ENCODE results near the gene CREB3L2. TPM values are rescaled to one million over a fixed set of nuclear protein-coding genes. Genes with fewer than 3 reads are reported as not detected.
A peak's percentile ranks its signal among the peaks of the same experiment; 100 is the strongest.

CREB3L2 gene
- total and polyA plus RNA-seq, 2 of the 8 experiments (the other 6 are each of a cell fraction or from before 2014, with no cell fraction given), result 14.4 to 48.3 TPM

DNA sequence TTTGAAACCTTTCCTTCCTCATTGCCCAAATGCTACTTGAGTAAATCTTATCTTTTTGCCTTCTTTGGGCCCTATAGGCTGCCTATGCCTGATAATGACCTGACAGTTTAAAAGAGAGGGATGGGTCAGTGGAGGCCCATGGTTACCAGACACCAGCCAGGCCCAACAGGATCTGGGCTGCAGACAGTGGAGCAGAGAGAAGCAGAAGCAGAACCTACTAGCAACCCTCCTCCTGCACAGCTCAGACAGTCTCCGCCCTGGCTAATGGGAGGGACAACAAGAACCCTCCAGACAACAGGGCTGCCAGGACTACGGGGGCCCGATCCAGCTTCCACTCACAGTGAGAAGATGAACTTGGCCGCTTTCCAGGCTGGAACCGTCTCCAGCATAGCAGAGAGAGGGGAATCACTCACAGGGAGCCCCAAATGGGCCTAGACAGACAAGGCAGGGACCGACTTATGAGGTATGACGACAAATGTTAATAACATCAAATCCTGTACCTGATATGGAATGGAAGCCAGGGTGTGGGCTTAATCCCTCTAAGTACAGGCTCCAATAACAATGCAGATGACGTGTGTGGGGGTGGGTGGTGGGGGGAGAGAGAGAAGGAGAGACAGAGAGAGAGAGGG, 123.4 kb downstream of the CREB3L2 start:
- Histone ChIP-seq H3K79me2 (ENCODE audit: control insufficient read depth in 1 of 2, insufficient read depth in 2 of 2, low read length in 2 of 2) (no peaks in the 10 kb centered on the region), H3K56ac (replicated peaks; ENCODE audit: insufficient read length, low read depth, low read length) (no peak overlapping the region), H3K4me2 (ENCODE audit: insufficient read depth in 1 of 2, low read depth in 2 of 2, low read length in 2 of 2) (peak overlapping the region in 1 of 2 experiments; percentile 58; a peak in 2 of 4 replicates), H3K4me3 (ENCODE audit: extremely low read depth in 1 of 4, insufficient read depth in 2 of 4, low read depth in 3 of 4, low read length in 4 of 4) (no peak overlapping the region), H3K36me3 (ENCODE audit: control insufficient read depth in 2 of 4, insufficient read depth in 4 of 4, low read length in 3 of 4) (peaks cover 0 to 41% (median 16%) of the 10 kb centered on the region in 4 experiments), H4K5ac (ENCODE audit: insufficient read length, low read depth, low read length) (peak overlapping the region; percentile 3), H3K4ac (replicated peaks; ENCODE audit: insufficient read length, low read depth, low read length) (peak overlapping the region; percentile 2), H3K79me1 (ENCODE audit: low read depth, low read length) (no peaks in the 10 kb centered on the region), H4K91ac (replicated peaks; ENCODE audit: insufficient read length, low read length) (peak overlapping the region; percentile 61), H2AFZ (ENCODE audit: low read length) (no peak overlapping the region), H2BK120ac (replicated peaks; ENCODE audit: low read depth, low read length) (peak overlapping the region; percentile 47), H3K4me1 (replicated peaks in 1 of 4; ENCODE audit: control insufficient read depth in 3 of 4, insufficient read depth in 4 of 4, low read length in 3 of 4) (peaks cover 9 to 31% (median 27%) of the 10 kb centered on the region in 4 experiments; a peak in 5 of 7 replicates), H3K23ac (ENCODE audit: insufficient read length) (no peak overlapping the region), H3K18ac (ENCODE audit: extremely low read depth, low read length) (peak overlapping the region; percentile 84), H2BK12ac (ENCODE audit: low read depth, low read length) (peak overlapping the region; percentile 92), H3K23me2 (ENCODE audit: low read depth, low read length) (no peaks in the 10 kb centered on the region; the same call in 1 of the 2 replicates), H2BK20ac (ENCODE audit: low read length) (peak overlapping the region; percentile 74), H3K9ac (replicated peaks in 1 of 4; ENCODE audit: extremely low read depth in 1 of 4, low read depth in 3 of 4, low read length in 3 of 4) (no peak overlapping the region; a peak in 1 of 7 replicates), H4K20me1 (replicated peaks in 1 of 2; ENCODE audit: control insufficient read depth in 1 of 2, insufficient read depth in 2 of 2, low read length in 2 of 2) (no peaks in the 10 kb centered on the region), H3K27me3 (replicated peaks in 1 of 4; ENCODE audit: control insufficient read depth in 3 of 4, extremely low read depth in 1 of 4, insufficient read depth in 3 of 4, low read length in 3 of 4) (no peaks in the 10 kb centered on the region), H4K8ac (ENCODE audit: extremely low read depth, insufficient read depth, low read length) (no peak overlapping the region), H2BK5ac (ENCODE audit: low read depth, low read length) (peak overlapping the region; percentile 54; the same call in 1 of the 2 replicates), H2BK15ac (ENCODE audit: low read length) (peak overlapping the region; percentile 20; the same call in 1 of the 2 replicates), H3K14ac (ENCODE audit: insufficient read length) (no peak overlapping the region), H3K9me3 (ENCODE audit: insufficient read depth in 2 of 2, low read depth in 1 of 2, low read length in 1 of 2) (peaks cover 4% of the 10 kb centered on the region in 2 experiments; a peak in 3 of 4 replicates), H3K27ac (ENCODE audit: low read depth, low read length) (no peak overlapping the region), H2AK5ac (ENCODE audit: low read depth, low read length) (peak overlapping the region; percentile 87; the same call in 1 of the 2 replicates)
- ChIA-PET POLR2A (ENCODE audit: partially characterized antibody) (interaction anchor here (2.6 kb wide), 1 partner anchor 12 kb away, joined by 5 read pairs; no protein-coding TSS in a partner anchor), CTCF (ENCODE audit: partially characterized antibody) (interaction anchor here (0.6 to 5.4 kb wide), 5 partner anchors 38 to 222 kb away, joined by 3 to 26 read pairs (median 3); no protein-coding TSS in a partner anchor)
- DNase-seq (ENCODE audit: low read depth in 1 of 2, low spot score in 2 of 2) (no peak), FAIRE-seq (no peak)
- 79% methylated on average over 8 of the region's 8 CpGs; no CpG with 5 or more reads in 1 of the 2 experiments for WGBS, 2 experiments (ENCODE audit: extremely low coverage in 1 of 2, insufficient coverage in 1 of 2, insufficient read length in 1 of 2, insufficient replicate concordance in 2 of 2, low coverage in 1 of 2, low lambda C conversion rate in 2 of 2, missing lambda C conversion rate in 1 of 2)
- TF ChIP-seq, protein P1, sequence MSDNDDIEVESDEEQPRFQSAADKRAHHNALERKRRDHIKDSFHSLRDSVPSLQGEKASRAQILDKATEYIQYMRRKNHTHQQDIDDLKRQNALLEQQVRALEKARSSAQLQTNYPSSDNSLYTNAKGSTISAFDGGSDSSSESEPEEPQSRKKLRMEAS (IDR thresholded peaks at IDR 0.05), result no peak
- TF ChIP-seq CBX5 (IDR thresholded peaks at IDR 0.05; ENCODE audit: low read depth, low read length) (no peak), SUZ12 (IDR thresholded peaks at IDR 0.05; ENCODE audit: low read length) (no peak), FOSL1 (IDR thresholded peaks at IDR 0.05; ENCODE audit: insufficient read depth, low read depth, low read length) (no peak), SP4 (IDR thresholded peaks at IDR 0.05; ENCODE audit: low read length) (no peak), EGR1 (IDR thresholded peaks at IDR 0.05; ENCODE audit: borderline replicate concordance, low read depth, low read length) (no peak), BACH1 (IDR thresholded peaks at IDR 0.05; ENCODE audit: low read length) (no peak)
